ENCODE measurements around the gene SORBS1. TPM values are rescaled to one million over a fixed set of nuclear protein-coding genes. Genes with fewer than 3 reads are reported as not detected.

SORBS1 gene
- total RNA-seq, 1 donor from 2014 or later = 416 TPM

DNA sequence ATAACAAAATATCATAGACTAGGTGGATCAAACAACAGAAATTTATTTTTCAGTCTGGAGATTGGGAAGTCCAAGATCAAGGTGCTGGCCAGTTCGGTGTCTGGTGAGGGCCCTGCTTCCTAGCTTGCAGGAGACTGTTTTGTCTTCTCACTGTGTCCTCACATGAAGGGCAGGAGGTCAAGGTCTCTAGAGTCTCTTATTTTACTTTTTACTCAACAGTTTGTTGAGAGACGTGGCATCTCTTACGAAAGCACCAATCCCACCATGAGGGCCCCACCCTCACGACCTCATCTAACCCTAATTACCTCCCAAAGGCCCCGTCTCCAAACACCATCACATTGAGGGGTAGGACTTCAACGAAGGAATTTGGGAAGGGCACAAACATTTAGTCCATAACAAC, 41.2 kb upstream of the SORBS1 start:
- intact Hi-C loops (cut with DNase I) = loop anchor here (5.0 kb wide), 2 partner anchors 75 to 355 kb away; no protein-coding TSS in a partner anchor
- peaks cover 6 to 34% of the 10 kb centered on the region in 2 donors for H3K4me1 ChIP-seq
- no peaks in the 10 kb centered on the region for H3K9me3 ChIP-seq

DNA sequence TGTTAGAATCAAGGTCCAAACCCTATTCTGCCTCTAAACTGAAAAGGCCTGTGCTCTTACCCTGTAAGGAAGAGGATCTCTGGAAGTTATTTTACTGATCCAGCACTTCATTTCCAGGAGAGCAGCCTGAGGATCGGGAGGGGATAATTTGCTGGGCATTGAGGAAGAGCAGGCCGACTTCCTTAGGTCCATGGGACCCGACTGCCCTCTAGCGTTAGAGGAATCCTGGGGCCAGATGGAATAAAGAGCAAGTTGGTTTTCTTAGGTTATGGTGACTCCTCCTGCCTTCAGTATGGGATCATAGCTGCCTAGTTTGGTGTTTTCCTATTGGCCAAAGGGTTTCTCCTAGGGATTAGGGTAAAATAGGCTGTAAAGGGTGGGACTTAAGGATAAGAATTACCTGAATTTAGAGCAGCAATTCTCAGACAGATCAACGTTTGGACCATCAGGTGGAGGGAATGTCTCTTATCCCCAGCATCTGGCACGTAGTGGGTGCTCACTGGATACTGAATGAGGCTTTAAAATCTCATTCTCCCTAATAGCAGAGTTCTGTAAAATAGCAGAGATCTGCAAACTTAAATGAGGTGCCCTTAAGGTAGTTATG, 40.0 kb upstream of the SORBS1 start:
- intact Hi-C loops (cut with DNase I) = loop anchor here (1.0 to 5.0 kb wide), 4 partner anchors 40 to 354 kb away; partner anchors contain the start of gene SORBS1
- DNase-seq (ENCODE audit: low spot score in 2 of 2) = peak in 1 of 2 donors; percentile 92
- TF ChIP-seq, protein P1, sequence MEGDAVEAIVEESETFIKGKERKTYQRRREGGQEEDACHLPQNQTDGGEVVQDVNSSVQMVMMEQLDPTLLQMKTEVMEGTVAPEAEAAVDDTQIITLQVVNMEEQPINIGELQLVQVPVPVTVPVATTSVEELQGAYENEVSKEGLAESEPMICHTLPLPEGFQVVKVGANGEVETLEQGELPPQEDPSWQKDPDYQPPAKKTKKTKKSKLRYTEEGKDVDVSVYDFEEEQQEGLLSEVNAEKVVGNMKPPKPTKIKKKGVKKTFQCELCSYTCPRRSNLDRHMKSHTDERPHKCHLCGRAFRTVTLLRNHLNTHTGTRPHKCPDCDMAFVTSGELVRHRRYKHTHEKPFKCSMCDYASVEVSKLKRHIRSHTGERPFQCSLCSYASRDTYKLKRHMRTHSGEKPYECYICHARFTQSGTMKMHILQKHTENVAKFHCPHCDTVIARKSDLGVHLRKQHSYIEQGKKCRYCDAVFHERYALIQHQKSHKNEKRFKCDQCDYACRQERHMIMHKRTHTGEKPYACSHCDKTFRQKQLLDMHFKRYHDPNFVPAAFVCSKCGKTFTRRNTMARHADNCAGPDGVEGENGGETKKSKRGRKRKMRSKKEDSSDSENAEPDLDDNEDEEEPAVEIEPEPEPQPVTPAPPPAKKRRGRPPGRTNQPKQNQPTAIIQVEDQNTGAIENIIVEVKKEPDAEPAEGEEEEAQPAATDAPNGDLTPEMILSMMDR (IDR thresholded peaks at IDR 0.05) = peak; percentile 89 to 93 (median 89)
- H3K27ac ChIP-seq = peak overlapping the region; percentile 10 to 23
- H3K4me3 ChIP-seq = no peak overlapping the region
- H3K36me3 ChIP-seq = no peaks in the 10 kb centered on the region
- H3K9me3 ChIP-seq = no peaks in the 10 kb centered on the region
- H3K4me1 ChIP-seq = peaks cover 6 to 25% of the 10 kb centered on the region in 2 donors
- no peaks in the 10 kb centered on the region for H3K27me3 ChIP-seq

More for the DNA sequence above, 41.2 kb upstream of the SORBS1 start:
- no peak for DNase-seq (ENCODE audit: low spot score in 2 of 2)
- H3K4me3 ChIP-seq = no peak overlapping the region
- no peaks in the 10 kb centered on the region for H3K27me3 ChIP-seq
- peaks cover 0 to 2% of the 10 kb centered on the region in 2 donors for H3K36me3 ChIP-seq
- no peak overlapping the region for H3K27ac ChIP-seq
- TF ChIP-seq, protein P1 (IDR thresholded peaks at IDR 0.05) = no peak

DNA sequence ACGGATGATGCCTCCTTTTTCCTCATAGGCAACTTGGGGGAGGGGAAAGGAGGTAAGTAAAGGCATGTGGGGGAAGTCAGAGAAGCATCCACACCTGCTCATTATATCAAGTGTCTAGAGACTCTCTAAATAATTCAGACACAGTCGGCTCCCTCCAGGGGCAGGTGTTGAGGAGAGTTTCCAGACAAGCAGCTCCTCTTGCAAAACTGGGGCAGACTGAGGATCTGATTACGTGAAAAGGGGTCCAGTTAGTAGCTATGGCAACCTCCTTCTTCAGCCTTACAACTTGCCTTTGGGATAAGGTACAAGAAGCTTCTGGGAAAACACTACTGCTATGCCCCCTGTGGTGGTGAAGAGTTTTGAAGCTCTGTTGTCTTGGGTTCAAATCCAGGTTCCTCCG, 39.0 kb upstream of the SORBS1 start:
- Histone ChIP-seq H3K27me3 (no peaks in the 10 kb centered on the region), H3K4me3 (no peak overlapping the region), H3K9me3 (no peaks in the 10 kb centered on the region), H3K27ac (no peak overlapping the region), H3K36me3 (no peaks in the 10 kb centered on the region), H3K4me1 (peaks cover 6 to 14% of the 10 kb centered on the region in 2 donors)
- TF ChIP-seq, protein P1 (IDR thresholded peaks at IDR 0.05) = no peak
- DNase-seq (ENCODE audit: low spot score in 2 of 2) = no peak
- intact Hi-C loops (cut with DNase I) = loop anchor here (1.0 to 5.0 kb wide), 4 partner anchors 39 to 353 kb away; partner anchors contain the start of gene SORBS1

DNA sequence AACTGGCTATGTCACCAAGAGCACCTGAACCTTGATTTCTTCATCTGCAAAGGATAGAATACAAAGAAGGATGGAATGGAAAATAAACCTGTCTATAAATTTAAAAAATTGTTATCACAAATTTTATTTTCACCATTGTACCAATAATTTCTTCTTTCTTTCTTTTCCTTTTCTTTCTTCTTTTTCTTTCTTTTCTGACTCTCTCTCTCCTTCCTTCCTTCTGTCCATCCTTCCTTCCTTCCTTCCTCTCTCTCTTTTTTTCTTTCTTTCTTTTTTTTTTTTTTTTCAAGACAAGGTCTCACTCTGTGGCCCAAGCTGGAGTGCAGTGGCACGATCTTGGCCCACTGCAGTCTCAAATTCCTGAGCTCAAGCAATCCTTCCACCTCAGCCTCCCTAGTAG, 36.6 kb upstream of the SORBS1 start:
- Histone ChIP-seq H3K4me3 (no peak overlapping the region), H3K27ac (no peak overlapping the region), H3K4me1 (peaks cover 0 to 4% of the 10 kb centered on the region in 2 donors), H3K36me3 (no peaks in the 10 kb centered on the region), H3K27me3 (no peaks in the 10 kb centered on the region), H3K9me3 (no peaks in the 10 kb centered on the region)
- peak in 1 of 2 donors; percentile 25 for DNase-seq (ENCODE audit: low spot score in 2 of 2)
- TF ChIP-seq, protein P1 (IDR thresholded peaks at IDR 0.05) = no peak
- intact Hi-C loops (cut with DNase I) = no loop called here

DNA sequence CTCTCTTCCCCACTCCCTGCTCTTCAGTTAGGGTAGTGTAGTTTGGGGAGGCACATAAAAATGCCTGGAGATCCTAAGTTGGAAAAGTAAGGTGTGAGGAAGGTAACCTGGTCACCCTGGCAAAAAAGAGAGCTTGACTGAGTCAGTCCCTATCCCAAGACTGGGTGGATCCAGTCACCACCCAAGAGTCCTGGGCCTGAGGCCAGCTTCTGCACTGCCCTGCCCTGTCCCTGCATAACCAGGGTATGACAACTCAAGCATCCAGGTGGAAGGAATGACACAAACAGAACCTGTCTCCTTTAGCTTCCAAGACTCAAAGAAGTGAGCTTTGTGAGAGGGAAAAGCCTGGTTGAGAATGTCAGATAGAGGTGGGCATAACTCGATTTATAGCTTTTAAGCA, 26.9 kb upstream of the SORBS1 start:
- Histone ChIP-seq H3K36me3 (no peaks in the 10 kb centered on the region), H3K9me3 (no peaks in the 10 kb centered on the region), H3K4me1 (no peaks in the 10 kb centered on the region), H3K27ac (no peak overlapping the region), H3K4me3 (no peak overlapping the region), H3K27me3 (no peaks in the 10 kb centered on the region)
- intact Hi-C loops (cut with DNase I) = no loop called here
- no peak for DNase-seq (ENCODE audit: low spot score in 2 of 2)
- TF ChIP-seq, protein P1 (IDR thresholded peaks at IDR 0.05) = no peak

Measured in ascending aorta (tissue), 2 donors.